ENCODE results near the gene FANCI. TPM values are rescaled to one million over a fixed set of nuclear protein-coding genes. Genes with fewer than 3 reads are reported as not detected.

Gene FANCI
- total and polyA plus RNA-seq, 2 experiments from 2014 or later = 63.6 to 66.8 TPM

DNA sequence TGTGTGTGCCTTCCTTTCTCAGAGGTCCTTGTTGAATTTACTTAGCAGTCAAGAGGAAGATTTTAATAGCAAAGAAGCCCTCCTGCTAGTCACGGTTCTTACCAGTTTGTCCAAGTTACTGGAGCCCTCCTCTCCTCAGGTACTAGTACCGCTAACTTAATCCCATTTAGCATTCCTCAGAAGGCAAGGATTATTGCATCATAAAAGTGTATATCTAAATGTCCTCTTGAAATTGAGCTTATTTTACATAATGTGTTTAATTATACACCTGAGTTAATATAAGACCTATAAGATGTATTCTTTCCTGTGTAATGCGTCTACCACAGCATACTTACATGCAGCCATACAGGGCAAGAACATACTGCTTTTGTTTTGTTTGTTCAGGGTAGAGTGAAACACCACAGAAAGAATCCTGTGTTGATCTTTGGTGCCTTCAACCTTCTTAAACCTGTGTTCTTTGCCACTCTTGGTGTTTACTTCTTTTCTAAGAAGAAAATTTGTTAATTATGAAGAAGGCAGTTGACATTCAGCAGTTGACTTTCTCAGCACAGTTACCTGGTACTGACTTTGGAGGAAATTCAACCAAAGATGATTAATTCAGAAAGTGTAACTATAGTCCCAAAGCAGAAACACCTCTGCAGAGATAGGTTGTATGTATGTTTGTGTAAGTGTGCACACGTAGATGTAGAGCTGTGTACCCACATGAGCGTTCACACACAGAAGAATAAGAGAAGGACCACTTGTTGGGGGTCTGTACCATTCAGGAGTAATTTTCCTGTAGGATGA lies 57.7 kb downstream of the FANCI start:
- no peak overlapping the region for H3K27ac ChIP-seq (ENCODE audit: low read depth)
- H3K4me1 ChIP-seq (ENCODE audit: insufficient read depth) = no peaks in the 10 kb centered on the region
- no peak for ATAC-seq
- no peak overlapping the region for H2AFZ ChIP-seq
- no peak for DNase-seq (ENCODE audit: low spot score)
- H3K79me2 ChIP-seq (replicated peaks; ENCODE audit: insufficient read depth) = no peaks in the 10 kb centered on the region
- no peak overlapping the region for H3K4me3 ChIP-seq
- peaks cover 83% of the 10 kb centered on the region for H3K36me3 Mint-ChIP-seq (ENCODE audit: low read depth)
- no peaks in the 10 kb centered on the region for H3K4me1 Mint-ChIP-seq
- H4K20me1 ChIP-seq (replicated peaks; ENCODE audit: insufficient read depth) = no peaks in the 10 kb centered on the region; the same call in 1 of the 2 replicates
- no peaks in the 10 kb centered on the region for H3K27me3 ChIP-seq (ENCODE audit: insufficient read depth)
- H3K4me2 ChIP-seq = no peak overlapping the region
- H3K36me3 ChIP-seq (ENCODE audit: insufficient read depth) = peaks cover 55% of the 10 kb centered on the region
- H3F3A ChIP-seq (replicated peaks; ENCODE audit: low read depth) = no peaks in the 10 kb centered on the region
- no peak overlapping the region for H3K4me3 Mint-ChIP-seq
- no peaks in the 10 kb centered on the region for H3K9me2 ChIP-seq (ENCODE audit: insufficient read depth)
- TF ChIP-seq STAT1 (IDR thresholded peaks at IDR 0.05; ENCODE audit: unreplicated experiment) (no peak), EZH2 (IDR thresholded peaks at IDR 0.05; ENCODE audit: low read depth, unreplicated experiment) (no peak), NANOG (IDR thresholded peaks at IDR 0.05; ENCODE audit: borderline replicate concordance) (no peak), ZNF114 (CRISPR knock-in tag; IDR thresholded peaks at IDR 0.05) (no peak), POLR2AphosphoS5 (IDR thresholded peaks at IDR 0.05; ENCODE audit: low read depth) (no peak), EZH2phosphoT487 (IDR thresholded peaks at IDR 0.05; ENCODE audit: unreplicated experiment) (no peak), CREB1 (CRISPR knock-in tag; IDR thresholded peaks at IDR 0.05; ENCODE audit: low read depth) (no peak), ZNF331 (CRISPR knock-in tag; IDR thresholded peaks at IDR 0.05; ENCODE audit: low read depth) (no peak), ZNF462 (CRISPR knock-in tag; IDR thresholded peaks at IDR 0.05) (no peak), JUNB (IDR thresholded peaks at IDR 0.05; ENCODE audit: unreplicated experiment) (no peak)
- TF ChIP-seq, protein P1, sequence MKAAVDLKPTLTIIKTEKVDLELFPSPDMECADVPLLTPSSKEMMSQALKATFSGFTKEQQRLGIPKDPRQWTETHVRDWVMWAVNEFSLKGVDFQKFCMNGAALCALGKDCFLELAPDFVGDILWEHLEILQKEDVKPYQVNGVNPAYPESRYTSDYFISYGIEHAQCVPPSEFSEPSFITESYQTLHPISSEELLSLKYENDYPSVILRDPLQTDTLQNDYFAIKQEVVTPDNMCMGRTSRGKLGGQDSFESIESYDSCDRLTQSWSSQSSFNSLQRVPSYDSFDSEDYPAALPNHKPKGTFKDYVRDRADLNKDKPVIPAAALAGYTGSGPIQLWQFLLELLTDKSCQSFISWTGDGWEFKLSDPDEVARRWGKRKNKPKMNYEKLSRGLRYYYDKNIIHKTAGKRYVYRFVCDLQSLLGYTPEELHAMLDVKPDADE (IDR thresholded peaks at IDR 0.05) = no peak
- TF ChIP-seq, protein P2, sequence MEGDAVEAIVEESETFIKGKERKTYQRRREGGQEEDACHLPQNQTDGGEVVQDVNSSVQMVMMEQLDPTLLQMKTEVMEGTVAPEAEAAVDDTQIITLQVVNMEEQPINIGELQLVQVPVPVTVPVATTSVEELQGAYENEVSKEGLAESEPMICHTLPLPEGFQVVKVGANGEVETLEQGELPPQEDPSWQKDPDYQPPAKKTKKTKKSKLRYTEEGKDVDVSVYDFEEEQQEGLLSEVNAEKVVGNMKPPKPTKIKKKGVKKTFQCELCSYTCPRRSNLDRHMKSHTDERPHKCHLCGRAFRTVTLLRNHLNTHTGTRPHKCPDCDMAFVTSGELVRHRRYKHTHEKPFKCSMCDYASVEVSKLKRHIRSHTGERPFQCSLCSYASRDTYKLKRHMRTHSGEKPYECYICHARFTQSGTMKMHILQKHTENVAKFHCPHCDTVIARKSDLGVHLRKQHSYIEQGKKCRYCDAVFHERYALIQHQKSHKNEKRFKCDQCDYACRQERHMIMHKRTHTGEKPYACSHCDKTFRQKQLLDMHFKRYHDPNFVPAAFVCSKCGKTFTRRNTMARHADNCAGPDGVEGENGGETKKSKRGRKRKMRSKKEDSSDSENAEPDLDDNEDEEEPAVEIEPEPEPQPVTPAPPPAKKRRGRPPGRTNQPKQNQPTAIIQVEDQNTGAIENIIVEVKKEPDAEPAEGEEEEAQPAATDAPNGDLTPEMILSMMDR (conservative IDR thresholded peaks at IDR 0.05; ENCODE audit: low read depth in 2 of 2) = no peak
- TF ChIP-seq, protein P3, sequence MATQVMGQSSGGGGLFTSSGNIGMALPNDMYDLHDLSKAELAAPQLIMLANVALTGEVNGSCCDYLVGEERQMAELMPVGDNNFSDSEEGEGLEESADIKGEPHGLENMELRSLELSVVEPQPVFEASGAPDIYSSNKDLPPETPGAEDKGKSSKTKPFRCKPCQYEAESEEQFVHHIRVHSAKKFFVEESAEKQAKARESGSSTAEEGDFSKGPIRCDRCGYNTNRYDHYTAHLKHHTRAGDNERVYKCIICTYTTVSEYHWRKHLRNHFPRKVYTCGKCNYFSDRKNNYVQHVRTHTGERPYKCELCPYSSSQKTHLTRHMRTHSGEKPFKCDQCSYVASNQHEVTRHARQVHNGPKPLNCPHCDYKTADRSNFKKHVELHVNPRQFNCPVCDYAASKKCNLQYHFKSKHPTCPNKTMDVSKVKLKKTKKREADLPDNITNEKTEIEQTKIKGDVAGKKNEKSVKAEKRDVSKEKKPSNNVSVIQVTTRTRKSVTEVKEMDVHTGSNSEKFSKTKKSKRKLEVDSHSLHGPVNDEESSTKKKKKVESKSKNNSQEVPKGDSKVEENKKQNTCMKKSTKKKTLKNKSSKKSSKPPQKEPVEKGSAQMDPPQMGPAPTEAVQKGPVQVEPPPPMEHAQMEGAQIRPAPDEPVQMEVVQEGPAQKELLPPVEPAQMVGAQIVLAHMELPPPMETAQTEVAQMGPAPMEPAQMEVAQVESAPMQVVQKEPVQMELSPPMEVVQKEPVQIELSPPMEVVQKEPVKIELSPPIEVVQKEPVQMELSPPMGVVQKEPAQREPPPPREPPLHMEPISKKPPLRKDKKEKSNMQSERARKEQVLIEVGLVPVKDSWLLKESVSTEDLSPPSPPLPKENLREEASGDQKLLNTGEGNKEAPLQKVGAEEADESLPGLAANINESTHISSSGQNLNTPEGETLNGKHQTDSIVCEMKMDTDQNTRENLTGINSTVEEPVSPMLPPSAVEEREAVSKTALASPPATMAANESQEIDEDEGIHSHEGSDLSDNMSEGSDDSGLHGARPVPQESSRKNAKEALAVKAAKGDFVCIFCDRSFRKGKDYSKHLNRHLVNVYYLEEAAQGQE (IDR thresholded peaks at IDR 0.05; ENCODE audit: unreplicated experiment) = no peak
- peaks cover 1% of the 10 kb centered on the region for H3K27me3 Mint-ChIP-seq (ENCODE audit: insufficient read depth, low read depth, poor library complexity)
- no peak overlapping the region for H3K27ac Mint-ChIP-seq
- H3K9me3 Mint-ChIP-seq = peaks cover 6% of the 10 kb centered on the region; the same call in 2 of the 3 replicates

All from GM23338 (cell line).